Subcutaneous adipose tissue (tissue), 4 donors: ENCODE measurements around the gene CRADD. TPM values are rescaled to one million over a fixed set of nuclear protein-coding genes. Genes with fewer than 3 reads are reported as not detected.

Experiments used
- total RNA-seq, 4 donors: library from RNA; depleted of rRNA; stranded (reverse); fragments of >200 nt; gene quantifications; one replicate each; pipeline ENCODE4 v1.1.0, GENCODE V29; 2016
- TF ChIP-seq, protein P1 (sequence below): fragments of 450-650 bp; IDR thresholded peaks from one replicate; pipeline ENCODE4 v1.5.1; 2016; ENCODE audit warnings: low read depth, mild to moderate bottlenecking, control low read depth, antibody characterized with exemption, moderate library complexity

CRADD gene
- total RNA-seq, 4 donors from 2014 or later, result 22.5 to 43.7 (median 39.3) TPM

DNA sequence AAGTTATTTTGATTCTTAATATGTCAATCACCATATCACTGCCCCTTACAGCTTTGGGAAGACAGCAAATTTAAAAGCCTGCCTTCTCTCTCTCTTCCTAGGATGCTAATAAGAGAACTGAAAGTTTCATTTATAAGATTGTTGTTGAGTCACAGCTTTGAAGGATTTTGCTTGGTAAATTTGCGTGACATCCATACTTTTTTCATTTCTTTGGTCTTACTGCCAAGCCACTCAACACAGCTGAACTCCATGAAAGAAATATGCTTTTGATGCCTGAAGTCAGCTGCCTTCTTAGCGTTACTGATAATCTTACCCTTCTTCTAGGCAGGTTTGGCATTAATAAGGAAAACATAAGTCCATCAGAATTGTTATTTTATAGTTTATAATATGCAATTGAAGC is 155.0 kb downstream of the CRADD start:
- TF ChIP-seq, protein P1, sequence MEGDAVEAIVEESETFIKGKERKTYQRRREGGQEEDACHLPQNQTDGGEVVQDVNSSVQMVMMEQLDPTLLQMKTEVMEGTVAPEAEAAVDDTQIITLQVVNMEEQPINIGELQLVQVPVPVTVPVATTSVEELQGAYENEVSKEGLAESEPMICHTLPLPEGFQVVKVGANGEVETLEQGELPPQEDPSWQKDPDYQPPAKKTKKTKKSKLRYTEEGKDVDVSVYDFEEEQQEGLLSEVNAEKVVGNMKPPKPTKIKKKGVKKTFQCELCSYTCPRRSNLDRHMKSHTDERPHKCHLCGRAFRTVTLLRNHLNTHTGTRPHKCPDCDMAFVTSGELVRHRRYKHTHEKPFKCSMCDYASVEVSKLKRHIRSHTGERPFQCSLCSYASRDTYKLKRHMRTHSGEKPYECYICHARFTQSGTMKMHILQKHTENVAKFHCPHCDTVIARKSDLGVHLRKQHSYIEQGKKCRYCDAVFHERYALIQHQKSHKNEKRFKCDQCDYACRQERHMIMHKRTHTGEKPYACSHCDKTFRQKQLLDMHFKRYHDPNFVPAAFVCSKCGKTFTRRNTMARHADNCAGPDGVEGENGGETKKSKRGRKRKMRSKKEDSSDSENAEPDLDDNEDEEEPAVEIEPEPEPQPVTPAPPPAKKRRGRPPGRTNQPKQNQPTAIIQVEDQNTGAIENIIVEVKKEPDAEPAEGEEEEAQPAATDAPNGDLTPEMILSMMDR, result no peak

DNA sequence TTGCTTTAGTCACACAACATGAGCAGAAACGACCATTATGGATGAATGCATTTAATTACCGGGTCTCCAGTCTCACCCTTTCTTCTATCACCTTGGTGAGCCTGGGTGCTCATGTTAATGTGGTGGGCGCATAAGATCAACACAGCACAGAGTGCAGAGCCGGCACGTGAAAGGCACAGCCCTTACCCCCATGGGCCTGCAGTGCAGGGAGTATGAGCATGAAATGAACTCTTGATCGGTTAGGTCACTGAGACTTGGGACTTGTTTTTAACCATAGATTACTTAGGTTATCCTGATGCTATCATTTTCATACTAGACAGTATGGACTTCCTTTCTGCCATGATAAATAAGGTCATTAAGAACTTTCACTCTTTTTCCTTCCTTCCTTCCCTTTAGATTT is 156.8 kb downstream of the CRADD start:
- TF ChIP-seq, protein P1, result no peak

DNA sequence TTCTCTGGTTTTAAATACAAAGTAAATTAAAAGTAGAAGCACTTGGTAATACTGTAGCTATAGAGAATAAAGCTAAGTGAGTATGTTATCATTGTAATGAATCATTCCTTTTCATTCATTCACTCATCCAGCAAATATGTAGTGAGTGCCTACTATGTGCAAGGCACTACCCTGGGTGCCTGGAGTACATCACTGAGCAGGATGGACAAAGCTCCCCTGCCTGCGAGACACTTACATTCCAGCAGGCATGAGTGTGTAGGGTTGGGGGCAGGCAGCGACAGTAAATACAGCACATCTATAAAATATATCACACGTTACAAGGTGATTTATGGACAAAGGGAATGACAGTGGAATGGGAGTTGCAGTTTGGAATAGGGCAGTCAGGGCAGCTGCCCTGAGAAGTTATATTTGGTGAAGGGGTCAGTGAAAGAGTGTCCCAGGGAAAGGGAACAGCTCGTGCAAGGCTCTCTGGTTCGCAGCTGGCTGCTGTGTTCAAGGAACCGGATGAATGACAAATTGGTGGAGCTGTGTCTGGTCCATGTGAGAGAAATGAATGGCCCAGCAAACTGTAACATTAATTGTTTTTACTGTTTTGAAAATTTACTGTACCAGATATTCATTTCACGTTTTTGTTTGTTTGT is 159.6 kb downstream of the CRADD start:
- TF ChIP-seq, protein P1, result no peak

DNA sequence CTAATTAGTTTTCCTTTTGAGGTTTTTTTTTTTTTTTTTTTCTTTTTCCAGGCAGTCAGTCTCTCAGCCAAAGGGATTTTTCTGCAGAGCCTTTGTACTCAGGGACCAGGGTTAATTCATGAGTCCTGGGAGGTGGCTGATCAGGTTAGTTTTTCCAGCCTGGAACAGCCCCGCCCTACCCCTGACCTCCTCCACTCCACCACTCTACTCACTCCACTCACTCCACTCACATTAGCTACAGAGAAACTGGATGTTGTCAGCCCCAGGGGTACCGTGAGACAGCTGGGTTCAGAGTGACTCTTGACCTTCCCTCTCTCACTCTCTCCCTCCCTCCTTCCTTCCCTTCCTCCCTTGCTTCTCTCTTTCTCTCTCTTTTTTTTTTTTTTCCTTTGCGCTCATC is 161.0 kb downstream of the CRADD start:
- TF ChIP-seq, protein P1, result no peak

DNA sequence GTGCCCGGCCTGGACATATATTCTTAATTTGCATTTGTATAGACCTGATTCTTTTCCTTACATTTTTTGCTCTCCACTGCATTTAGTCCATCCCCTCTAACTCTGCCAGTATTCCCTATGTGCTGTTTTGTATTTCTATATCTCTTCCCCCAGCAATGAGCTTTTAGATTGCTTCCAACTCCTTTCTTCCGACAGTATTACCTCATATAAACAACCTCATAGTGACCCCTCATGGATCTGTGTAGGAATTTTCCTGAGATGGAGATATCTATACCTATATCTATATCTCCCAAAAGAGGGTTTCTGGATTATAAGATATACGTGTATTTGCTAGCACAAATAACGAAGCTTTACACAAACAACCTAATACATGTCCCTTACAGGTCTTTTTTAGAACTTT is 161.9 kb downstream of the CRADD start:
- TF ChIP-seq, protein P1, result no peak

DNA sequence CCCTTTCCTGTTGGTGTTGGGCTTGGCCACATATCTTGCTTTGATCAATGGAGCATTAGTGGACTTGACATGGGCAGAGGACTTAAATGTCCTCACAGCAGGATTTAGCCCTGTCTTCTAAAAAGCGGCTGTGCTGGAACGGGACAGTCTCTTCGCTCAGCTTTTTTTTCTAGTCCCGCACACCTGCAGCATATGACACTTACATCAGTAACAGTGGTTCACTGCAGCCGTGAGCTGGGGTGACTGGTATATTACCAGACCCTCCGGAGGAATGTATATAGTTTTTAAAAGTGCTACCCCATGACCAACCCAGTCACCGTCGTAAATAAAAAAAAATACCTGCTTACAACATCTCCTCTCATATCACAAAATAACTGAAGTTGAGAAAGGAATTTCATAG is 164.5 kb downstream of the CRADD start:
- TF ChIP-seq, protein P1, result no peak

DNA sequence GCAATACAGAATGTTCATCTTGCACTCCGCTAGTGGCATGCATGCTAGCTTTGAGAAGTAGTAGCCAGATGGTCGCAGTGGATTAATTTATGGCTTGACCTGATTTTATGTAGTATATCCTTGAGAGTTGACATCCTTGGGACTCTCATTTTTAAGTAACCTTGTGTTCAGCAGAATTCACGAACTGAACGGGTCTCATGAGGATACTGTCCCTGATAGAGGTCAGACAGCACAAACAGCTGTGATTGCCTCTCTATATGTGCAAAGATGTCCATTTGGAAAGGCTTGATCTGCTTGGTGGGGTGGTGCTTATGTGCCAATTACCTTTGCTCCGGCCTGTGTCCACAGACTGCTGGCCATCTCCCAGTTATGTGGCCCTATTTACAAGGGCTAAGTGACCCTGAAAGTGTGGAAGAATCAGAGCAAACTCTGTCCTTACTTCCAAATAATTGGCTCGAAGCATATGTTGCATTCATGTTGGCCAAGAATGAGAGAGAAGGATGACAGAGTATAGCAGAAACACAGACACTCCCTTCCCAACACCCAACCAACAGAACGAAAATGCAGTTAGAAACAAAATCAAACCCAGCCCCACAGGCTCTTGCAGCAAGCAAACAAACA is 167.1 kb downstream of the CRADD start:
- TF ChIP-seq, protein P1, result no peak
